Activated T-helper 1 cell treated with anti-CD3 and anti-CD28 coated beads, Interleukin-2, amount 50 U/mL, for 16 hours (primary cell): ENCODE data around the gene FAM114A2.

Experiments used
- DNase-seq, 2 donors: peaks; one replicate each; pipeline ENCODE4 v3.0.0-alpha.2; 2020; ENCODE audit warnings: low read depth in 1 of 2, low spot score in 1 of 2

Gene FAM114A2

GRCh38 chr5:153952057-153952456 is 86.7 kb downstream of the FAM114A2 start:
- DNase-seq: no peak

- no peak for DNase-seq
Measured at GRCh38 chr5:153941265-153941664, 97.4 kb downstream of the FAM114A2 start.
